GM21381 (cell line): ENCODE results near the gene CCDC141.
"Not testable (repeated sequence)": the region's sequence is repeated elsewhere in the genome, so short reads cannot be mapped to it uniquely, and the experiment has no call there.

Experiments used
- ATAC-seq: cut with Tn5 transposase; IDR thresholded peaks from one replicate; pipeline ENCODE4 v1.9.1; 2021; ENCODE audit warnings: mild to moderate bottlenecking, moderate library complexity; ENCODE audit not compliant: unreplicated experiment

Gene CCDC141

DNA sequence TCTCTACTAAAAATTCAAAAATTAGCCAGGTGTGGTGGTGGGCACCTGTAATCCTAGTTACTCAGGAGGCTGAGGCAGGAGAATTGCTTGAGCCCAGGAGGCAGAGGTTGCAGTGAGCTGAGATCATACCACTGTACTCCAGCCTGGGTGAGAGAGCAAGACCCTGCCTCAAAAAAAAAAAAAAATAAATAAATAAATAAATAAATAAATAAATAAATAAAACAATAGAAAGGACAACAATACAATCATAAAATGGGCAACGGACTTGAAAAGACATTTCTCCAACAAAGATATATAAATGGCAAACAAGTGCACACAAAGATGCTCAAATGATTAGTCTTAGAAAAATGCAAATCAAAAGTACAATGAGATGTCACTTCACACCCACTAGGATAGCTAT, 60.5 kb downstream of the CCDC141 start:
- ATAC-seq: not testable (repeated sequence)

DNA sequence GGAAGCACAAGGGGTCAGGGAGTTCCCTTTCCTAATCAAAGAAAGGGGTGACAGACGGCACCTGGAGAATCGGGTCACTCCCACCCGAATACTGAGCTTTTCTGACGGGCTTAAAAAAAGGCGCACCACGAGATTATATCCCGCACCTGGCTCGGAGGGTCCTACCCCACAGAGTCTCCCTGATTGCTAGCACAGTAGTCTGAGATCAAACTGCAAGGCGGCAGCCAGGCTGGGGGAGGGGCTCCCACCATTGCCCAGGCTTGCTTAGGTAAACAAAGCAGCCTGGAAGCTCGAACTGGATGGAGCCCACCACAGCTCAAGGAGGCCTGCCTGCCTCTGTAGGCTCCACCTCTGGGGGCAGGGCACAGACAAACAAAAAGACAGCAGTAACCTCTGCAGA, 67.3 kb downstream of the CCDC141 start:
- not testable (repeated sequence) for ATAC-seq

DNA sequence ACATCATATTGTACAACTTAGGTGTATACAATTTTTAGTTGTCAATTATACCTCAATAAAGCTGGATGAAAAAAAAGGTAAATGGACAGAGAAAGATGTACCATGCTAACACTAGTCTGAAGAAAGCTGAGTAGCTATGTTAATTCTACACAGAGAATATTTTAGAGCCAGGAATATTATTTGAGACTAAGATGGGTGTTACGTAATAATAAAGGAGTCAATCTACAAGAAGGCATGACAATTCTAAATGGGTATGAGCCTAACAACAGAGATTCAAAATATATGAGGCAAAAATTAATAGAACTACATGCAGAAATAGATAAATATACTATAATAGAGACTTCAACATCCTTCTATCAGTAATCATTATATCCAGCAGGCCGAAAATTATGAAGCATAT, 69.1 kb downstream of the CCDC141 start:
- no peak for ATAC-seq

DNA sequence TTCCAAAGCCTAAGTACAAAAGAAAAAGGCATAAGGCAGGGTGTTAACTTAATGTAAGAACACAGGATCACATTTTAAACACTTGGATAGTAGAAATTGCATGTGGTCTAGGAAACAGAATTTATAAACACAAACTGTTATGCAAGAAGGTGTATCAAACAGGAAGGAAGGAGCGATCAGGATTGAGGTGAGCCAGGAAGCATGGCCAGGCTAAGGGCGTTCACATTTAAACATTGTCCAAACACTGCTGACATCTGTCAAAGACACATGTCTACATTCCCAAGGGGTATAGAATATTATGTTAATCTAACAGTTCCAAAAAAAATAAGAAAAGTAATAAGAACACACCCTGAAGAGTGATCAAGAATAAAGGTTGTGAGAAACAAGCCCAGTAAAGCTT, 71.3 kb downstream of the CCDC141 start:
- ATAC-seq: no peak

DNA sequence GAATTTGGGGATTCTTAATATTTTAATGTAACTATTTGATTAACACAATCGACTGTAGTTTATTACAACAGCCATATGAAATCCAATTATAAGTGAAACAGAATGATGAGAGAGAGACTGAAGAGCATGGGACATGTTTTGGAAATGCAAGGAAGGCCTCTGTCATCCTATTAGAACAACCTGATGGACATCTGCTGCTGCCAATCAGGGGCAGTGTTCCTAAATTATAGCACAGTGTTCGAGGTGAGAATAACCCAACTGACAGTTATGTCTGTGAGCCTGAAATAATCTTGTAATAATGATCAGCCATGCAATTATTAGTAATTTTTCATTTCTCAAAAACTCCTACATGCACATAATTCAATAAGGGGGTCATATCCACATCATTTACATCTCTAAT, 73.6 kb downstream of the CCDC141 start:
- ATAC-seq: no peak

DNA sequence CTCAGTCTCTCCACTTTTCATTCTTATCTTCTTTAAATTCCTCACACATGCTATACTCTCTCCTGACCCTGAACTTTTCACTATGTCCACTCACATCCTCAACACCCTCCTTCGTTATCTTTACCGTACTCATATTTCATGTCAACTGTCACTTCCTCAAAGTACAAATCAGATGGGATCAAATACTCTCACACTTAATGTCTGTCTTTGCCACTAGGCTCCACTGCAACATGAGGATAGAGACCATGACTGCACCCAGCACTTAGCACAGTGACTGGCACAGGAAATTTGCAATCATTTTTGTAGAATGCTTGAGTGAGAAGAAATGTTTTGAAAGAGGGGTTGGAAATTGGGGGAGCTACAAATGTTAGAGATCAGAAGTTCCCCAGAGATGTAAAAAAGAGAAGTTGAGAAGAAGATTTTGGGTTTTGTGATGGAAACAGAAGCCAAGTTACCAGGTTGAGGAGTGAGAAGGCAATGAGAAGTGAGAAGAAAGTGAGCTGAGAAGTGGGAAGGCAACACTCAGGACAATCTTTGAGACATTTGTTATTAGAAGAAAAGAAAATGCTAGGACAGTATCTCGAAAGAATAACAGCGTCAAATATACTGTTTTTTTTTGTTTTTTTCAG, 87.0 kb downstream of the CCDC141 start:
- ATAC-seq: no peak

DNA sequence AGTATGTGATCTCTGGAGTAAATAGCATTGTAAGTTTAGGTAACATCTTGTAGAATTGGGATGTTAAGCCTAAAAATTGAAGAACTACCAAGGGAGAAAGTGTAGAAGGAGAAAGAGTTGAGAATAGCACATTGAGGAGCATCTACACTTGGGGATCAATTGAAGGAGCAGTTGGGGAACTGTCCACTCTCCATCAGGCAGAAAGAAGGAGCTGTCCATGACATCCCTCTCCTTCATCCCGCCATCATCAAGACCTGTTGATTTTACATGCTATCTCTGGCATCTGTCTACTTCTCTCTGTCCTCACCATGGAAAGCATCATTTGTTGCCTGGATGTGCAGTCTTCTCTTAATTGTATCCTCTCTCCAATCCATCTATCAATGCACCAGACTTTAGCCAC, 87.8 kb downstream of the CCDC141 start:
- ATAC-seq: no peak

DNA sequence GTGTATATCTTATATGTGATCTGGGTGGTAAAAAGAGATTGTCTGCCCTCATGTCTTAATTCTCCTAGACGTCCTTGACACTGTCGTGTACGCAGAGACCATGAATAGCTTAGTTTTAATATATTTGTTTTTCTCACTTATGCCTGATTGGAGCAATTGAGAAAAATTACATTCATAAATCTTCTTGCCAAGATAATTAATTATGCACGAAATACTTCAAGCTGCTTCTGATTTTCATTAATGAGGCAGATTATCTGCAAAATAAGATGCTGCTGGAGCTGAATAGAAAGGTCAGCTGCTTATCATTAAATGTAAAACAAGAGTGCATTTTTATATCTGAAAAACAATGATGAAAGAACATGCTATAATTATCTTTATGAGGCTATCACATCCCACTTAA, 95.9 kb downstream of the CCDC141 start:
- ATAC-seq: no peak

DNA sequence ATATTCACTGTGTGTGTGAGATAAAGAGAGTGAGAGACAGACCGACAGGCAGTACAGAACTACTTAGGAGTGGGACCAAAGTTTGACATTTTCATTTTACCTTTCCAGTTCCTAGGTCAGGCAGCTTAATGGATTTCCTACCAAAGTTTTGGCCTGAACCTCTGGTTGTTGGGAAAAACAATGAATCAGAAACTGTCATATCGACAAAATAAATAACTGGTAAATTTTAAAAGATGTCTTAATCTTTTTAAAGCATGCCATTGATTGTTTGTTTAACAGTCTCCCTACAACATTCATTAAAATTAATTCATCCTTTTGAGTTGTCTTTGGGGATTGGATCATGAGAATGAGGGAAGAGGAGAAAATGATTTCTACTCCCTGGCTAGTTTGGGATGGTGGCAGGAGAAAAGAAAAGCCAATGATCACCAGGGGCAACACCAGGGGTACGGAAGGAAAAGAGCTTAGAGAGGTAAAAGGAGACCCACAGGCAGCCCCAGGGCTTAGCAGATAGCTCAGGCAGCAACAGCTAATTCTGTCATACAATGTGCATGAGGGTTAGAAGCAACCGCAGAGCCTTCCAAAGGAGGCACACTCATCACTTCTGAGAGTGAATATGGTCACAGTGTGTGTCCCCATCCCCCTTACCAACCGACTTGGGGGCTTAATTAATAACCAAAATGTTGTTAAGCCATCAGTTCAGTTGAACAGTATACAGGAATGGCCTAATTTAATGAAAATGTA, 98.5 kb downstream of the CCDC141 start:
- no peak for ATAC-seq

DNA sequence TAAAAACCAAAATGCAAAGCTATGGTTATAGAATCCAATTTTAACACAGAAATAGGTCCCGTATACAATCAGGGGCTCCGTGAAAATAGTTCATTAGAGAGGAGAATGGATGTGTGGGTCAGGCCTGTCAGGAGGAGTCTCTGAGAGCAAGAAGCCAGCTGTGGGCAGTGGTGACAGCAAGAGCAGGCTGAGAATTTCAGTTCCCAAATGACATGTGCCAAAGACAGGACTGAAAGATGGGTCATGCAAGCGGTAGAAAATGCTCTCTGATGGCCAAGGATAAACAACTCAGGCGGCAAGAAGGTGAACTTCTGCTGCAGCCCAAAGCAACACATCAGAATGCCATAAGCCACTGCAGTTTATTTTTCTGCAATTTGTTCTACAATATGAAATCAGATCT, 100.4 kb downstream of the CCDC141 start:
- peak; percentile 74 for ATAC-seq

DNA sequence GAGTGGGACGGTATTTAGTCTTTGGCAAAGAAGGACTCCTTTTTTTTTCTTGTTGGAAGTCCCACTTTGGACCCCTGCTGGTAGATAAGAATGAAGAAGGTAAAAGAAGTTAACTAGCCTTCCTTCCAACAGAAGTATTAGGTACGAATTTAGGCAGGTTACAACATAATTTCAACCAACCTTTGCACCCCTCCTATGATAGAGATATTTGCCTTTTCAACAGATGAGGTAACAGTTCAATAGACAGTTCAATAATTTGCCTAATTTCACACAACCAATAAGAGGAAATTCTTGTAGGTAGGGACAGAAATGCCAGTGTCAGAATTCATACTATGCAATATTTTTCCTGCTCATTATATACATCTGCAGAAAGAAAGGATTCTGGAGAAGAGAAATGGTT, 100.8 kb downstream of the CCDC141 start:
- no peak for ATAC-seq

DNA sequence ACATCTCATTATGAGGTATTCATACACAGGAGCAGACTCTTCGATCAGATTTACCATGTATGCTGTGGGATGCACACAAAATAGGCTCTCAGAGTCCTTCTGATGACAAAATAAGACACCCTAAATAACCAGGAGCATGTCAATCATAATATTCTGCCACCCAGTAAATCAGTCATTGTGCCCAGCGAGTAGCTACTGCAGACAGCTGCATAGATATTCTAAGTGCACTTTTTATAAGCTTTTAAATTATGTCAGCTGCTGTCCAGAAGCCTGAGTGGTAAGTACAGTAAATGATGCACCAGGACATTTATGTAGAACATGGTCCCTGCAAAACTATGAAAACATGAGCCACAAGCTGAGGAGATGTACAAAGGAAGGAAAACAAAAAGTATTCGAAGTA, 102.9 kb downstream of the CCDC141 start:
- no peak for ATAC-seq

DNA sequence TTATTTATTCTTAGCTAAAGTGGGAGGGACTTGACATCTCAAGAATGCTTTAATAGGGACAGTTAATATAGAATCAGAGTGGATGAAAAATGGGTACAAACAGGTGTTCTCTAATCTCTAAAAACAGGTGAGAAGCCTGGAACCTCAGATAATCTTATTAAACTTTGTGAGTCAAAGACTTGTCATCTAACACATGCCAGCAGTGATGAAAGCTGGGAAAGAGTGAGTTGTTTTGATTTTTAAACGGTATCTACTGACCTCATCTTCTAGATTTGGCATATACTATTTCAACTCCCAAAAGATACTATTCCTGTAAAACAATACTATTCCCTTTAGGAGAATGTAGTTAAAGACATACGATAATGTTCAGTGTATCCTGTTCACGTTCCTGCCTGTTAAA, 103.4 kb downstream of the CCDC141 start:
- ATAC-seq: no peak

DNA sequence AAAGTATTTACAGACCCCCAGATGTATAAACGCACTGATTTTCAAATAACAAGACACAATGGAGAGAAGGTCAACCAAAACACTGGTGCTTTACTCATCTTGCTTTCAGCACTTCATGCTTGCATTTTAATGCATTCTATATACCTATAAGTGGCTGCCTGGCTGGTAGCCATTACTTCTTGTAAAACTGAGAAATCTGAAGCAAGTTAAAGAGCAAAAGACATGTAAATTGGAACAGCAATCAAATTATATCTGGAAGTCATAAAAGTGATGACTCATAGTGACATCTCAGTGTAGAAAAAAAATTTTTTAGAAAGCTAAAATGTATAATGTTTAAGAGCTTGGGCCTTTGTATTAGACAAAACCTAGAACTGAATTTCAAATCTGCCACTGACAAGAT, 106.2 kb downstream of the CCDC141 start:
- ATAC-seq: no peak

DNA sequence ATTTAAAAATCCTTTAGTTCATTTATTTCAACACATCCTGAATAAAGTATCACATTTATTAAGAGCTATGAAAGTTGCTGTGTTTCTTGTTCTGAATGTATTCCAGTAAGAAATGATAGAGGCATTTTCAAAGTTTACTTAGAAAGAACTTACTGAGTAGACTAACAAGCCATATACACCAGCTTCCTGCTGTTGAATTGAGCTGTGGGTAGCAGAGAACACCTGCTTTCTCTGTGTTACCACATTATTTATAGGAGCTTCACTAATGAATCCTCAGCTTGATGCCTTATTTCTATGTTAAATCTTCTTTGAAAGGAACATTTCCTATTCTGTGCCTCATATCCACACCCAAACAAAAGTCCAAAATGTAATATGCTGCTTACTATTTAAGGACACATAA, 115.4 kb downstream of the CCDC141 start:
- ATAC-seq: no peak

DNA sequence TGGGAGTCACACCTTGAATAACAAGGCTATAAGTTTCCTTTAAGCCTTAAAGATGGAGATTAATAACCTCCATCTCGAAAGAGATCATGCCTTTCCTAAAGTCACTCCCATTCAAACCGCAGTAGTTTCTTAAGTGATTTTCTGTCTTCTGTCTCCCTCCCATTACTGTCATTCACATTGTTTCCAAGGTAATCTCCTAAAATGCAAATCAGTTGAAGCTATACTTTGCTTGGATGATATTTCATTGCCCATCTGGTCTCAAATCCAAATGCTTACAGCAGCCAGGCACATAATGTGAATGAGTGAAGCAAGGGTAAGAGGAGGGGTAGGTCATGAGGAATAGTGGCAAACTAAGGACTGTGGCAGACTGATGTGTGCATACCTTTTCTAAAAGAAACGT, 116.4 kb downstream of the CCDC141 start:
- ATAC-seq: no peak

DNA sequence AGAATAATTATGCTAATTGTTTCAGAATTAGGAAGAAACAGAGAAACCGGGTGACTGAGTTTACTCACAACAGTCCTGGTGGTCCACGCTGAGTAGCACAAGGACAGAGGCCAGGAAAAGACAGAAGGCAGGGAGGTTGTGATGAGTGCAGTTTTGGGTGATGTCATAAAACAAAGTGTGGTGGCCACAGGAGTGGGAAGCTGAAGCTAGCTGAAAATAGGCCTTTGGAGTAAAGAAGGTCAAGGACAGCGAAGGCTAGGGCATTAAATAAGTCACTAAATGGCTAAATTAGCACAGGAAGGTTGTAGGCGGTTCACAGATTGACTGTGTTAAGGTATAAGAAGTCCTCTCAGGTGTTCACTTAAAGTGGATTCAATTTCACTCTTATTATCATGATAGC, 121.9 kb downstream of the CCDC141 start:
- no peak for ATAC-seq

DNA sequence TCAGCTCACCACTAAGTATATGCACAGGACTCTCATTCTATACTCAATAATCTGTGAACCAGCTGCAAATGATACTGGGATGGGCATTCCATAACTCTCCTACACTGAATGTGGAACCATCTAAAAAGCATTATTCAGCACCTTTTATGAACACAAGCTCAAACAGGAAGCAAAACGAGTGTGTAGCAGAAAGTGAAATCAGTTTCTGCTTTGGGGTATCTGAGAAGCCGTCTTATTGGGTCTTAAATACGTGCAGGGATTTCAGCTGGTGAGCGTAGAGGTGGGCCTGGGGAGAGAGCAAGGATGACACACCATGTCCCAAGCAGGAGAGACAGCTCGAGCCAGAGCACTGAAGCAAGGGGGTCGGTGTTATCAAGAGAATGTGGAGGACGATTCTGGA, 122.8 kb downstream of the CCDC141 start:
- no peak for ATAC-seq

DNA sequence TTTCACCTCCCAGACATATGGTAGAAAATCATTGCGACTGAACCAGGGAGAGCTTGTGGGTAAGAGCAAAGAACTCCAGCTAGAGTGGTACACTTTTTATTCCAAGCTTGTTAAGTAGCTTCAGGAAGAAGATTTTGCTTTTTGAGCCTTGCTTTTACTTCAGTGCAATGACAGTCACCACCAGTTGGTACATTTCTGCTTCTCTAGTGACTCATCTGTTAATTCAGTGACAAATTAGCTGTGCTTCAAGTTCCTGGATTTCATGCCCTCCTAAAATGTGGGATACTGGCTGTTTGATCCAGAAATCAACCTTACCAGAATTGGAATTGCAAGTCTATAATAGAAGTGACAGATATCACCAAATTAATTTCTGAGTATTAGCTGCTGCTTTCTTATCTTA, 125.1 kb downstream of the CCDC141 start:
- no peak for ATAC-seq

DNA sequence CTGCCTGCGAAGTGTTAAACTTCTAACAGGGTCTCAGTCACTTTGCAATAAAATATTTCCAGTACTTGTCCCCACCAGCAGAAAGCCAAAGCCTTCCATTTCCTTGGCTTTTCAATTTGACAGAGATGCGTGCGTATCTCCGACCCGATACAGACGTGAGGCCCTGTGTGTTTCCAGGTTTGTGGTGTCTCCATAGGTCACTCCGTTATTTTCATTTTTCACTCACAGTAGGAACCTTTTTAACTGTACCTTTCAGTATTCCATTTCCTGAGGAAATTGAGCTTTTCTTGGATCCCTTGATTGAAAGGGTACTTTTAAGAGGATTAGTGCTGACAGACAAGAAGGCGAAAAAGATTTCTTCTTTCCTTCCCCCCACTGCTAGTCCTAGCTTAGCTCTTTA, 126.4 kb downstream of the CCDC141 start:
- no peak for ATAC-seq

DNA sequence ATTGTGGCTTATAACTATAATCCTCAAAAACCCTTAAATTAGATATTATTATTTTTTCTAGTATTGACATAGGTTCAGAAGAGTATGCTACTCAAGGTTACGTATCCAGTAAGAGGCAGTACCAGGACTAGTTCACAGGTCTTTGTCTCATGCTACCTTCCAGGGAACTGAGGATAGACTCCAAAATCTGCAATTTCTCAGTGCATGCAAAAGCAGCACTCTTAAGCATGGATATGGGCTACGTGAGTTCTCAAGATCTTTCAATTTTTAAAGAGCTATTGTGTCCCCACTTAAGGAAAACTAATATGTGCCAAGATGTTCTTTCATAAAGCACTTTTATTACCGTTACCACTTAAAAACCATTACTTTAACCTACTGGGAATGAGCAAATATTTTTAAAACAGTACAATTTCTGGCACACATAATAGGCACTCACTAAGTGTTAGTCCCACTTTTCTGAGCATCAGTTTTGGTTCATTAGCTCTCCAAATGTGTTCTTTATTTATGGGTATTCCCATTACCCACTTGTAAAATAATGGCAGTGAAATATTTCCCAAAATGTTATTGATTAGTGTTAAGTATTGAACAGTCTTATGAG, 128.9 kb downstream of the CCDC141 start:
- ATAC-seq: no peak

DNA sequence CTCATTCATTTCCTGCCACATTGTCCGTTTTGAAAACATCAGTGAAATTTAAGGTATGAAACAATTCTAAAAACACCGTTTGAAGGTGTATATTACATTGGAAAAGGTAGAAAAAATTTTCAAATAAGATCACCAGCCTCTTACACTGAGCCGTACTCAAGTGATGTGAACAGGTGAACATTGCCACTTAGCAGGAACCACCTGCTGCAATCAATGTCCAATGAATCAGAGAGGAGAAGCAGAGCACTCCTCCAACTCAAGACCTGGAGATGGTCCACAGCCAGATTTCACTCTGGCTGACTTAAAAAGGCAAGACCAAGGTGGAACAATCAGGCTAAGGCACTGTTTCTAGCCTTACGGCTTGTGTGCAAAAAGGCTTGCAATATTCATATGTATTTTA, 132.4 kb downstream of the CCDC141 start:
- ATAC-seq: no peak
